ENCODE results near the gene SMC5. TPM values are rescaled to one million over a fixed set of nuclear protein-coding genes. Genes with fewer than 3 reads are reported as not detected.
A peak's percentile ranks its signal among the peaks of the same experiment; 100 is the strongest.

The SMC5 gene
- total and polyA plus RNA-seq, 2 of the 13 experiments (the other 11 are each of a cell fraction or from before 2014, with no cell fraction given), result 7.2 to 26.7 TPM

GRCh38 chr9:70374962-70375618 is 116.3 kb downstream of the SMC5 start (continued):
- TF ChIP-seq SMAD1 (CRISPR knock-in tag; IDR thresholded peaks at IDR 0.05; ENCODE audit: borderline replicate concordance, low read depth) (no peak), TCF7 (IDR thresholded peaks at IDR 0.05; ENCODE audit: low read depth) (no peak), PREB (CRISPR knock-in tag; IDR thresholded peaks at IDR 0.05) (no peak), ZNF558 (CRISPR knock-in tag; IDR thresholded peaks at IDR 0.05; ENCODE audit: borderline replicate concordance) (no peak), FOXP1 (IDR thresholded peaks at IDR 0.05) (no peak), FOXP1 (CRISPR knock-in tag; IDR thresholded peaks at IDR 0.05) (no peak), ZXDC (CRISPR knock-in tag; IDR thresholded peaks at IDR 0.05) (no peak)

GRCh38 chr9:70382046-70382708 is 123.4 kb downstream of the SMC5 start:
- no peak for TF ChIP-seq AGO1 (IDR thresholded peaks at IDR 0.05; ENCODE audit: low read depth, low read length, poor library complexity, severe bottlenecking)
- 0 out of 2 replicates have a peak, but pooled peaks have one; percentile 15 for TF ChIP-seq POLR2G (IDR thresholded peaks at IDR 0.05; ENCODE audit: low read depth, low read length)
- no peak for TF ChIP-seq TEF (CRISPR knock-in tag; IDR thresholded peaks at IDR 0.05)
- Histone ChIP-seq H3K27me3 (ENCODE audit: control insufficient read depth in 1 of 2, insufficient read depth in 2 of 2, low read length in 2 of 2) (no peaks in the 10 kb centered on the region), H3K4me2 (ENCODE audit: low read depth, low read length) (no peak overlapping the region), H3K4me1 (ENCODE audit: insufficient read depth, low read length) (no peaks in the 10 kb centered on the region), H3K9ac (ENCODE audit: insufficient read depth, low read depth, low read length) (no peak overlapping the region), H3K27ac (ENCODE audit: extremely low read length, insufficient read depth, low read length) (no peak overlapping the region), H3K36me3 (replicated peaks in 1 of 2; ENCODE audit: control insufficient read depth in 1 of 2, insufficient read depth in 2 of 2, low read length in 2 of 2) (peaks cover 2 to 4% of the 10 kb centered on the region in 2 experiments; a peak in 1 of 5 replicates), H4K20me1 (ENCODE audit: insufficient read depth, low read length) (0 out of 2 replicates have a peak, but pooled peaks cover 4% of the 10 kb centered on the region), H3K4me3 (replicated peaks in 1 of 3; ENCODE audit: insufficient read depth in 1 of 3, low read depth in 2 of 3, low read length in 3 of 3) (no peak overlapping the region), H3K79me2 (ENCODE audit: insufficient read depth, low read length) (no peaks in the 10 kb centered on the region), H3K9me3 (ENCODE audit: low read length) (no peaks in the 10 kb centered on the region), H2AFZ (ENCODE audit: low read length) (no peak overlapping the region)
- intact Hi-C loops (cut with micrococcal nuclease; ENCODE audit: unreplicated experiment) (no loop called here), in situ Hi-C loops (cut with HindIII; ENCODE audit: extremely low pct_ligation_motif_present, low pct_unique_long_range_greater_than_20kb) (no loop called here)
- DNase-seq (ENCODE audit: low spot score), result no peak
- ChIA-PET CTCF (ENCODE audit: low intra/inter-chr PET ratio, low total read pairs) (no interaction called here), POLR2A (no interaction called here)
- no peak for FAIRE-seq
- no TSS peak for BruUV-seq (replicated peaks)
- no peak for ATAC-seq
- 87% methylated on average over 6 of the region's 6 CpGs for WGBS (ENCODE audit: low lambda C conversion rate)

Measured in HepG2 (cell line).